Neuronal stem cell (in vitro differentiated cells): ENCODE measurements around the gene TECTB.

Experiments used
- DNase-seq: peaks from one replicate; pipeline ENCODE4 v3.0.0-alpha.2; 2013; ENCODE audit warnings: low spot score
- H2AFZ ChIP-seq: one replicate; pipeline ENCODE4 v1.6.1; 2013; ENCODE audit warnings: mild to moderate bottlenecking, low read length, inconsistent platforms
- H2AK5ac ChIP-seq: 2 replicates; pipeline ENCODE4 v1.6.1; 2013; ENCODE audit warnings: low read depth, mild to moderate bottlenecking, inconsistent platforms, low read length, moderate library complexity, mixed read lengths
- H2BK120ac ChIP-seq: 2 replicates; pipeline ENCODE4 v1.6.1; 2013; ENCODE audit warnings: low read depth, mild to moderate bottlenecking, inconsistent platforms, low read length, moderate library complexity, mixed read lengths
- H2BK12ac ChIP-seq: one replicate; pipeline ENCODE4 v1.6.1; 2013; ENCODE audit warnings: low read length, inconsistent platforms
- H2BK15ac ChIP-seq: 2 replicates; pipeline ENCODE4 v1.6.1; 2013; ENCODE audit warnings: mild to moderate bottlenecking, low read length, inconsistent platforms, mixed read lengths
- H2BK5ac ChIP-seq: one replicate; pipeline ENCODE4 v1.6.1; 2013; ENCODE audit warnings: inconsistent platforms, mild to moderate bottlenecking, low read length, moderate library complexity
- H3K14ac ChIP-seq: one replicate; pipeline ENCODE4 v1.6.1; 2013; ENCODE audit warnings: low read length, inconsistent platforms
- H3K18ac ChIP-seq: 2 replicates; pipeline ENCODE4 v1.6.1; 2013; ENCODE audit warnings: low read length, inconsistent platforms
- H3K23ac ChIP-seq: 2 replicates; pipeline ENCODE4 v1.6.1; 2013; ENCODE audit warnings: low read depth, mild to moderate bottlenecking, mixed read lengths, low read length, inconsistent platforms; ENCODE audit not compliant: poor library complexity
- H3K27ac ChIP-seq: replicated peaks from 3 replicates; pipeline ENCODE4 v1.5.1; 2013; ENCODE audit warnings: low read length, inconsistent platforms
- H3K27me3 ChIP-seq, 3 experiments: 2 replicates each; pipeline ENCODE4 v1.6.1; 2013; ENCODE audit warnings: low read length in 3 of 3, mild to moderate bottlenecking in 2 of 3, inconsistent platforms in 1 of 3, low read depth in 1 of 3, mixed read lengths in 1 of 3, moderate library complexity in 1 of 3; ENCODE audit not compliant: control insufficient read depth in 3 of 3, insufficient read depth in 3 of 3
- H3K36me3 ChIP-seq, 2 donors: replicated peaks in 1 of 2; 2 replicates each; pipeline ENCODE4 v1.6.1; 2013; ENCODE audit warnings: low read length in 2 of 2; ENCODE audit not compliant: control insufficient read depth in 2 of 2, insufficient read depth in 2 of 2
- H3K4ac ChIP-seq: 2 replicates; pipeline ENCODE4 v1.6.1; 2013; ENCODE audit warnings: inconsistent platforms, mild to moderate bottlenecking, low read length, moderate library complexity
- H3K4me1 ChIP-seq, 2 donors: 1 replicate in 1 of 2; 2 replicates in 1 of 2; pipeline ENCODE4 v1.6.1; 2013; ENCODE audit warnings: low read length in 2 of 2, low read depth in 1 of 2; ENCODE audit not compliant: control insufficient read depth in 2 of 2, insufficient read depth in 1 of 2
- H3K4me2 ChIP-seq: one replicate; pipeline ENCODE4 v1.6.1; 2013; ENCODE audit warnings: mild to moderate bottlenecking, low read length, inconsistent platforms; ENCODE audit not compliant: insufficient read depth, poor library complexity, severe bottlenecking
- H3K4me3 ChIP-seq, 2 donors: 2 replicates each; pipeline ENCODE4 v1.5.1; 2013; ENCODE audit warnings: low read length in 2 of 2, mild to moderate bottlenecking in 2 of 2, inconsistent platforms in 1 of 2, moderate library complexity in 1 of 2
- H3K79me1 ChIP-seq: one replicate; pipeline ENCODE4 v1.6.1; 2013; ENCODE audit warnings: low read depth, mild to moderate bottlenecking, inconsistent platforms, low read length, moderate library complexity
- H3K9ac ChIP-seq: one replicate; pipeline ENCODE4 v1.6.1; 2013; ENCODE audit warnings: mild to moderate bottlenecking, low read depth, low read length, inconsistent platforms; ENCODE audit not compliant: poor library complexity
- H3K9me3 ChIP-seq, 2 donors: replicated peaks in 1 of 2; 2 replicates each; pipeline versions ENCODE3 to v1.6.1; 2013; ENCODE audit warnings: low read length in 2 of 2, mild to moderate bottlenecking in 2 of 2, inconsistent platforms in 1 of 2, low read depth in 1 of 2, mixed read lengths in 1 of 2, moderate library complexity in 1 of 2; ENCODE audit not compliant: control insufficient read depth in 2 of 2, insufficient read depth in 1 of 2
- H4K8ac ChIP-seq: one replicate; pipeline ENCODE4 v1.6.1; 2013; ENCODE audit warnings: low read depth, mild to moderate bottlenecking, inconsistent platforms, low read length, moderate library complexity
- H4K91ac ChIP-seq: one replicate; pipeline ENCODE4 v1.6.1; 2013; ENCODE audit warnings: low read length, low read depth, mild to moderate bottlenecking, inconsistent platforms; ENCODE audit not compliant: poor library complexity
- WGBS, 2 donors: extraction: QIAGEN DNeasy Blood & Tissue Kit; methylation state at CpG; one replicate each; pipeline ENCODE4 v1.1.7; 2013; ENCODE audit warnings: missing lambda C conversion rate in 2 of 2, mixed read lengths in 1 of 2; ENCODE audit not compliant: insufficient read length in 2 of 2, insufficient replicate concordance in 1 of 2; ENCODE audit errors: extremely low coverage in 2 of 2; 5-methylcytosine and 5-hydroxymethylcytosine counted together

Gene TECTB

DNA sequence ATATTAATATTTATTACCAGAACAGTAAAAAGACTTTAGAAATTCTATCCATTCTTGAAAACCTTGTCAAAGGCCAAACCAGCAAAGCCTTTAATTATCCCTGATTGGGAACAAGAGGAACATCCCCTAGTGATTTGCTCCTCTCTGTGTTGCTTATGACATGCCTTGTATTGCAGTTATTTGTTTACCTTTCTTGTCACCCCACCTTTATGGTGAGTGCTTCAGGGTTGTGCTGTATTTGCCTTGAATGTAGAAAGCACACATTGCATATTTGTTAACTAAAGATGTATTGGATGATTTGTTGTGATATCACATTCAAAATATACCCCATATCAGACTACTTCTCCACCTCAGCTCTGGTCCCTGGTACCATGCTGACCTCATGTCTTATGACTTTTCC is 23.5 kb upstream of the TECTB start:
- H3K4me2 ChIP-seq: no peak overlapping the region
- no peak overlapping the region for H2AK5ac ChIP-seq
- H3K14ac ChIP-seq: no peak overlapping the region
- H3K18ac ChIP-seq: no peak overlapping the region
- no peak overlapping the region for H2BK15ac ChIP-seq
- no peak overlapping the region for H3K9ac ChIP-seq
- no peak for DNase-seq
- no peaks in the 10 kb centered on the region for H3K36me3 ChIP-seq
- peaks cover 0 to 3% (median 0%) of the 10 kb centered on the region in 3 experiments for H3K27me3 ChIP-seq
- H2BK5ac ChIP-seq: no peak overlapping the region
- H3K27ac ChIP-seq: no peak overlapping the region
- H3K4ac ChIP-seq: no peak overlapping the region
- peaks cover 2 to 8% of the 10 kb centered on the region in 2 donors for H3K4me1 ChIP-seq
- H2AFZ ChIP-seq: no peak overlapping the region
- H3K4me3 ChIP-seq: no peak overlapping the region
- no peak overlapping the region for H4K91ac ChIP-seq
- no peaks in the 10 kb centered on the region for H3K9me3 ChIP-seq
- no peak overlapping the region for H4K8ac ChIP-seq
- H3K23ac ChIP-seq: no peak overlapping the region
- no peaks in the 10 kb centered on the region for H3K79me1 ChIP-seq
- no peak overlapping the region for H2BK120ac ChIP-seq
- H2BK12ac ChIP-seq: no peak overlapping the region

DNA sequence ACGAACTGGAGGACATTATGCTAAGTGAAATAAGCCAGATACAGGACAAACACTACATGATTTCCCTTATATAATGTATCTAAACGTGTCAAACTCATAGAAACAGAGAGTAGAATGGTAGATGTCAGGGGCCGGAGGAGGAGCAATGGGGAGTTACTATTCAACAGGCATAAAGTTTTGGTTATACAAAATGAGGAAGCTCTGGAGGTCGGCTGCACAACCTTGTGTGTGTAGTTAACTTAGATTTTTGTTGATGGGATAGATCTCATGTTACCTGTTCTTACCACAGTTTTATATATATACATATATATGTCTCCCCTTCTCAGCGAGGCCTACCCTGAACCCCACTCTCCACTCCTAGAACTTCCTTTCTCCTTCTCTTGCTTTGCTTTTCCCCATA is 22.4 kb upstream of the TECTB start:
- Histone ChIP-seq H3K4me2 (no peak overlapping the region), H3K36me3 (no peaks in the 10 kb centered on the region), H2BK15ac (no peak overlapping the region), H3K79me1 (no peaks in the 10 kb centered on the region), H2AFZ (no peak overlapping the region), H4K8ac (no peak overlapping the region), H2BK120ac (no peak overlapping the region), H3K4ac (no peak overlapping the region), H3K4me1 (peaks cover 2 to 10% of the 10 kb centered on the region in 2 donors), H2BK5ac (no peak overlapping the region), H3K18ac (no peak overlapping the region), H3K9ac (no peak overlapping the region), H3K27ac (no peak overlapping the region), H3K9me3 (no peaks in the 10 kb centered on the region), H3K23ac (no peak overlapping the region), H3K27me3 (peaks cover 0 to 3% (median 0%) of the 10 kb centered on the region in 3 experiments), H3K4me3 (no peak overlapping the region), H4K91ac (no peak overlapping the region), H2AK5ac (no peak overlapping the region), H2BK12ac (no peak overlapping the region), H3K14ac (no peak overlapping the region)
- no peak for DNase-seq
- no CpG with 5 or more reads among the region's 5 CpGs for WGBS, 2 donors

GRCh38 chr10:112261281-112261822 is 21.8 kb upstream of the TECTB start:
- Histone ChIP-seq H3K9ac (no peak overlapping the region), H2BK5ac (no peak overlapping the region), H3K27me3 (peaks cover 0 to 3% (median 0%) of the 10 kb centered on the region in 3 experiments), H3K14ac (no peak overlapping the region), H3K4me3 (no peak overlapping the region), H3K18ac (no peak overlapping the region), H3K79me1 (no peaks in the 10 kb centered on the region), H3K4me1 (peaks cover 2 to 10% of the 10 kb centered on the region in 2 donors), H3K9me3 (no peaks in the 10 kb centered on the region), H3K27ac (no peak overlapping the region), H3K23ac (no peak overlapping the region), H2AFZ (no peak overlapping the region), H4K91ac (no peak overlapping the region), H3K4ac (no peak overlapping the region), H2BK12ac (no peak overlapping the region), H2AK5ac (no peak overlapping the region), H4K8ac (no peak overlapping the region), H2BK15ac (no peak overlapping the region), H3K36me3 (no peaks in the 10 kb centered on the region), H3K4me2 (no peak overlapping the region), H2BK120ac (no peak overlapping the region)
- no CpG with 5 or more reads among the region's 4 CpGs for WGBS, 2 donors
- DNase-seq: no peak

- Histone ChIP-seq H3K4ac (no peak overlapping the region), H2BK5ac (no peak overlapping the region), H3K36me3 (no peaks in the 10 kb centered on the region), H3K27me3 (peaks cover 0 to 3% (median 0%) of the 10 kb centered on the region in 3 experiments), H3K4me2 (no peak overlapping the region), H2AFZ (no peak overlapping the region), H3K14ac (no peak overlapping the region), H2AK5ac (no peak overlapping the region), H3K9me3 (peaks cover 0 to 3% of the 10 kb centered on the region in 2 donors), H2BK15ac (no peak overlapping the region), H3K79me1 (no peaks in the 10 kb centered on the region), H4K8ac (no peak overlapping the region), H3K18ac (no peak overlapping the region), H2BK120ac (no peak overlapping the region), H3K4me3 (no peak overlapping the region), H3K9ac (no peak overlapping the region), H3K23ac (no peak overlapping the region), H3K4me1 (peaks cover 2 to 10% of the 10 kb centered on the region in 2 donors), H3K27ac (no peak overlapping the region), H4K91ac (no peak overlapping the region), H2BK12ac (no peak overlapping the region)
- DNase-seq: no peak
- WGBS, 2 donors: no CpG with 5 or more reads among the region's 6 CpGs
Observed at GRCh38 chr10:112262546-112262945, 20.7 kb upstream of the TECTB start.
